ENCODE measurements around the gene OR52B6.

GRCh38 chr11:5553343-5553742 is 27.3 kb upstream of the OR52B6 start:
- TF ChIP-seq YY1 (IDR thresholded peaks at IDR 0.05) = no peak
- TF ChIP-seq CTCF (IDR thresholded peaks at IDR 0.05; ENCODE audit: low read depth, low read length, missing input control) = no peak
- no peak for TF ChIP-seq ATF3 (IDR thresholded peaks at IDR 0.05)
- TF ChIP-seq GABPA (IDR thresholded peaks at IDR 0.05 in 1 of 2, conservative IDR thresholded peaks at IDR 0.05 in 1 of 2) = no peak
- TF ChIP-seq MAX (IDR thresholded peaks at IDR 0.05) = no peak

All from liver (tissue), 3 donors.